ENCODE results near the gene RGS3.

The RGS3 gene

DNA sequence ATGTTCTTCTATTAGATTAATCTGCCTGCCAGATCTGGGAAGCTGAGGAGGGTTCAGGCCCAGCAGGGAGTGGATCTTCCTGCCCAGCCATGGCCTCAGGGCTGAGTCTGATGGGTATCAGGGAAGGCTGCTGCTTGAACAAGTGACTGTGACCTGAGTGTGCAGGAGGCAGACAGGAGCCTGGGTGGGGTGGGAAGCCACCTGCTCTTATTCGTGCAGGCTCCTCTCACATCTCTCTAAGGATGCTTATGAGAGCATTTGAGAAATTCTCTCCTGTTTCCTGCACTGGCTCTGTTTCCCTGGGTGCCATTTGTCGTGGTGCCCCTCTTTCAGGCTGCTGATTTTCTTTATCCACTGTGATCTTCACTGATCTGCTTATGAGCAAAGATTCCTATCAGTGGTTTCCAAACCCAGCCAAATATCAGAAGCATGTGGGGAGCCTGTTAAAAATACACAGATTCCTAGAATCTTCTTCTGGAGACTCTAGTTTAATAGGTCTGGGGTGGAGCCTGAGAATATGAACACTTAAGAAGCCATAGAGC lies 2.1 kb downstream of the RGS3 start:
- peak overlapping the region; percentile 47 to 80 (median 53) for H3K4me3 Mint-ChIP-seq
- H3K4me1 Mint-ChIP-seq, result peaks cover 29% of the 10 kb centered on the region
- TF ChIP-seq, protein P1, sequence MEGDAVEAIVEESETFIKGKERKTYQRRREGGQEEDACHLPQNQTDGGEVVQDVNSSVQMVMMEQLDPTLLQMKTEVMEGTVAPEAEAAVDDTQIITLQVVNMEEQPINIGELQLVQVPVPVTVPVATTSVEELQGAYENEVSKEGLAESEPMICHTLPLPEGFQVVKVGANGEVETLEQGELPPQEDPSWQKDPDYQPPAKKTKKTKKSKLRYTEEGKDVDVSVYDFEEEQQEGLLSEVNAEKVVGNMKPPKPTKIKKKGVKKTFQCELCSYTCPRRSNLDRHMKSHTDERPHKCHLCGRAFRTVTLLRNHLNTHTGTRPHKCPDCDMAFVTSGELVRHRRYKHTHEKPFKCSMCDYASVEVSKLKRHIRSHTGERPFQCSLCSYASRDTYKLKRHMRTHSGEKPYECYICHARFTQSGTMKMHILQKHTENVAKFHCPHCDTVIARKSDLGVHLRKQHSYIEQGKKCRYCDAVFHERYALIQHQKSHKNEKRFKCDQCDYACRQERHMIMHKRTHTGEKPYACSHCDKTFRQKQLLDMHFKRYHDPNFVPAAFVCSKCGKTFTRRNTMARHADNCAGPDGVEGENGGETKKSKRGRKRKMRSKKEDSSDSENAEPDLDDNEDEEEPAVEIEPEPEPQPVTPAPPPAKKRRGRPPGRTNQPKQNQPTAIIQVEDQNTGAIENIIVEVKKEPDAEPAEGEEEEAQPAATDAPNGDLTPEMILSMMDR (IDR thresholded peaks at IDR 0.05; ENCODE audit: unreplicated experiment in 3 of 3), result no peak
- no peaks in the 10 kb centered on the region for H3K9me3 Mint-ChIP-seq
- peaks cover 32% of the 10 kb centered on the region for H3K27me3 Mint-ChIP-seq (ENCODE audit: low read depth)
- no peaks in the 10 kb centered on the region for H3K36me3 Mint-ChIP-seq (ENCODE audit: low read depth)
- H3K27ac Mint-ChIP-seq, result peak overlapping the region; percentile 44 to 94 (median 78)

GRCh38 chr9:113467183-113467582 lies 3.7 kb downstream of the RGS3 start:
- H3K27ac Mint-ChIP-seq, result no peak overlapping the region
- TF ChIP-seq, protein P1 (IDR thresholded peaks at IDR 0.05; ENCODE audit: unreplicated experiment in 3 of 3), result no peak
- peaks cover under 1% of the 10 kb centered on the region for H3K9me3 Mint-ChIP-seq
- peaks cover under 1% of the 10 kb centered on the region for H3K36me3 Mint-ChIP-seq (ENCODE audit: low read depth)
- H3K4me3 Mint-ChIP-seq, result no peak overlapping the region
- H3K4me1 Mint-ChIP-seq, result peaks cover 29% of the 10 kb centered on the region
- H3K27me3 Mint-ChIP-seq (ENCODE audit: low read depth), result peaks cover 27% of the 10 kb centered on the region

DNA sequence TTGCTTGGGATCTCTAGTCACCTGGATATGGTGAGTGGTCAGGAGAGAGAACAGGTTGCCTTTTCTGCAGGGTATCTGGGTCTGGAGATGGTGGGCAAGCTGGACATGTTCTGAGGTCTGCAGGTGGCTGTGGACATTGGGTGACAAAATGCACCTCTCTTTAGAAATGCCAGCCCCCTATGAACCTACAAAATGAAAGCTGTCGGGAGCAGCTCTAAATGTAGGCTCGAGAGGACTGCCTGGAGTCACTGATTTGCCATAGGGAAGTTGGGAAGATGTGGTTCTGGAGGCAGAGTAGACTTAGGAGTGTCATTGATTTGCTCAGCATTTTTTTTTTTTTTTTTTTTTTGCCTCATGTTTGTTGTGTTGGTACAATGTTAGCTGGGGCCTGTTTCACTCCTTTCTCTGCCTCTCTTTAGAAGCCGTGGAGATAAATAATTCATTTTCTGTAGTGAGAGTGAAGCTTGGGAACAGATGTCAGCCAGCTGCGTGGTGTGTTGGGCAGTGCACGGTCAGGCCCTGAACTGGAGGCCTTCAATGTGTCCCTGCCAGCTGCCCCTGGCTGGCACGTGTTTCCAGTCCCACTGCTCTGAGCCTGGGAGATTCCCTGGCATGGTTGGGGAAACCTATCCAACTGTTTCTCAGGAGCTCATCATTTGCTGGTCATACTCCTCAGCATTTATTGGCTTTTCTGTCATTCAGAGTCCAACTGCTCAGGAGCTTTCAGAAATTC lies 5.4 kb downstream of the RGS3 start:
- peaks cover 4% of the 10 kb centered on the region for H3K36me3 Mint-ChIP-seq (ENCODE audit: low read depth)
- no peak overlapping the region for H3K4me3 Mint-ChIP-seq
- peak overlapping the region; percentile 54 to 80 (median 60) for H3K27ac Mint-ChIP-seq
- TF ChIP-seq, protein P1 (IDR thresholded peaks at IDR 0.05; ENCODE audit: unreplicated experiment in 3 of 3), result no peak
- peaks cover 18% of the 10 kb centered on the region for H3K27me3 Mint-ChIP-seq (ENCODE audit: low read depth)
- peaks cover 3% of the 10 kb centered on the region for H3K9me3 Mint-ChIP-seq
- H3K4me1 Mint-ChIP-seq, result peaks cover 22% of the 10 kb centered on the region

GRCh38 chr9:113471143-113471542 lies 7.6 kb downstream of the RGS3 start:
- H3K4me1 Mint-ChIP-seq, result peaks cover 8% of the 10 kb centered on the region
- peaks cover 4% of the 10 kb centered on the region for H3K36me3 Mint-ChIP-seq (ENCODE audit: low read depth)
- H3K27ac Mint-ChIP-seq, result no peak overlapping the region
- TF ChIP-seq, protein P1 (IDR thresholded peaks at IDR 0.05; ENCODE audit: unreplicated experiment in 3 of 3), result no peak
- no peak overlapping the region for H3K4me3 Mint-ChIP-seq
- peaks cover 3% of the 10 kb centered on the region for H3K27me3 Mint-ChIP-seq (ENCODE audit: low read depth)
- H3K9me3 Mint-ChIP-seq, result peaks cover 3% of the 10 kb centered on the region

DNA sequence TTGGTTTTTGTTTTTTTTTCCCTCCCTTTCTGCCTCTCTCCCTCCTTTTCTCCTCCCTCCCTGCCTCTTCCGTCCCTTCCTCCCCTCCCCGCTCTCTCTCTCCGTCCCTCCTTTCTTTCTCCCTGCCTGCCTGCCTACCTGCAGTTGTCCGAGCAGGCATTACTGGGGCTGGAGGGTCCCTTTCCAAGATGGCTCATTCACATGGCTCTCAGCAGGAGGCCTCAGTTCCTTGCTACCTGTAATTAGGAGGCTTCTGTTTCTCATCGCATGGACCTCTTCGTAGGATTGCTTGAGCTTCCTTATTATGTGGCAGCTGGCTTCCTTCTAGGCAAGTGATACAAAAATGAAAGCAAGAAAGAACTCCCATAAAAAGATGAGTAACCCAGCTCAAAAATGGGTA lies 8.0 kb downstream of the RGS3 start:
- Mint-ChIP-seq H3K4me3 (no peak overlapping the region), H3K4me1 (peaks cover 8% of the 10 kb centered on the region), H3K27me3 (ENCODE audit: low read depth) (peaks cover 3% of the 10 kb centered on the region), H3K9me3 (peaks cover 3% of the 10 kb centered on the region), H3K27ac (no peak overlapping the region), H3K36me3 (ENCODE audit: low read depth) (peaks cover 4% of the 10 kb centered on the region)
- TF ChIP-seq, protein P1 (IDR thresholded peaks at IDR 0.05; ENCODE audit: unreplicated experiment in 3 of 3), result no peak

DNA sequence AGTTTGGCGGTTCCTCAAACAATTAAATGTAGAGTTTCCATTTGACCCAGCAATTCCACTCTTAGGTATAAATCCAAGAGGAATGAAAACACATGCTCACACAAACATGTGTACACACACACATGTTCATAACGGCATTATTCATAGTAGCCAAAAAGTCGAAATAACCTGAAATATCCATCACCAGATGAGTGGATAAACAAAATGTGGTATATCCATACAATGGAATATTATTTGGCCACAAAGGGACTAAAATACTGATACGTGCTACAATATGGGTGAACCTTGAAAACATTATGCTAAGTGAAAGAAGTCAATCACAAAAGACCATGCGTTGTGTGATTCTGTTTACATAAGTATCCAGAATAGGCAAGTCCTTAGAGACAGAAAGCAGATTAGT lies 8.7 kb downstream of the RGS3 start:
- Mint-ChIP-seq H3K36me3 (ENCODE audit: low read depth) (peaks cover 4% of the 10 kb centered on the region), H3K27me3 (ENCODE audit: low read depth) (peaks cover 5% of the 10 kb centered on the region), H3K9me3 (peaks cover 3% of the 10 kb centered on the region), H3K27ac (no peak overlapping the region), H3K4me1 (peaks cover 8% of the 10 kb centered on the region), H3K4me3 (no peak overlapping the region)
- TF ChIP-seq, protein P1 (IDR thresholded peaks at IDR 0.05; ENCODE audit: unreplicated experiment in 3 of 3), result no peak
